ENCODE results near the gene ACTA2. TPM values are rescaled to one million over a fixed set of nuclear protein-coding genes. Genes with fewer than 3 reads are reported as not detected.

The ACTA2 gene
- total RNA-seq, 2 donors from 2014 or later = 4,350 to 6,560 TPM

- intact Hi-C loops (cut with DNase I) = no loop called here
Measured at GRCh38 chr10:88903715-88904114, 48.9 kb downstream of the ACTA2 start.

GRCh38 chr10:88901984-88902789 lies 50.4 kb downstream of the ACTA2 start:
- intact Hi-C loops (cut with DNase I) = no loop called here
- no peak for DNase-seq (ENCODE audit: low spot score)

More at GRCh38 chr10:88903715-88904114, 48.9 kb downstream of the ACTA2 start:
- DNase-seq (ENCODE audit: low spot score) = no peak

GRCh38 chr10:88901206-88901983 lies 51.2 kb downstream of the ACTA2 start:
- intact Hi-C loops (cut with DNase I) = no loop called here
- no peak for DNase-seq (ENCODE audit: low spot score)

GRCh38 chr10:88899886-88900285 lies 52.7 kb downstream of the ACTA2 start:
- DNase-seq (ENCODE audit: low spot score) = no peak

GRCh38 chr10:88898727-88899126 lies 53.8 kb downstream of the ACTA2 start:
- DNase-seq (ENCODE audit: low spot score) = no peak
- intact Hi-C loops (cut with DNase I) = no loop called here

More at GRCh38 chr10:88899886-88900285, 52.7 kb downstream of the ACTA2 start:
- intact Hi-C loops (cut with DNase I) = no loop called here

GRCh38 chr10:88896994-88897853 lies 55.3 kb downstream of the ACTA2 start:
- no peak for DNase-seq (ENCODE audit: low spot score)
- intact Hi-C loops (cut with DNase I) = no loop called here

- no peak for DNase-seq (ENCODE audit: low spot score)
- intact Hi-C loops (cut with DNase I) = no loop called here
Measured at GRCh38 chr10:88896372-88896993, 56.1 kb downstream of the ACTA2 start.

GRCh38 chr10:88895250-88895649 lies 57.3 kb downstream of the ACTA2 start:
- DNase-seq (ENCODE audit: low spot score) = no peak
- intact Hi-C loops (cut with DNase I) = no loop called here

GRCh38 chr10:88893611-88894010 lies 59.0 kb downstream of the ACTA2 start:
- intact Hi-C loops (cut with DNase I) = no loop called here
- no peak for DNase-seq (ENCODE audit: low spot score)

- DNase-seq (ENCODE audit: low spot score) = no peak
- intact Hi-C loops (cut with DNase I) = no loop called here
Measured at GRCh38 chr10:88892222-88892967, 60.2 kb downstream of the ACTA2 start.

GRCh38 chr10:88890681-88891381 lies 61.7 kb downstream of the ACTA2 start:
- DNase-seq (ENCODE audit: low spot score) = no peak
- intact Hi-C loops (cut with DNase I) = no loop called here

- intact Hi-C loops (cut with DNase I) = no loop called here
- DNase-seq (ENCODE audit: low spot score) = no peak
Measured at GRCh38 chr10:88889559-88890337, 62.8 kb downstream of the ACTA2 start.

GRCh38 chr10:88888810-88889445 lies 63.6 kb downstream of the ACTA2 start:
- DNase-seq (ENCODE audit: low spot score) = no peak
- intact Hi-C loops (cut with DNase I) = no loop called here

GRCh38 chr10:88886557-88886956 lies 66.0 kb downstream of the ACTA2 start:
- DNase-seq (ENCODE audit: low spot score) = no peak
- intact Hi-C loops (cut with DNase I) = no loop called here
